Caco-2 (cell line): ENCODE data around the gene SP6. TPM values are rescaled to one million over a fixed set of nuclear protein-coding genes. Genes with fewer than 3 reads are reported as not detected.

Experiments
- BruUV-seq: library from RNA; stranded (reverse); fragments of 400-500 nt; replicated peaks from 2 replicates; lab custom pipeline; 2021; lab: Mats Ljungman, UMichigan
- CTCF ChIA-PET: fragments of 300-600 bp; sonication (Branson Sonifier 250); formaldehyde crosslinking; loops from one replicate; lab custom pipeline; 2022; ENCODE audit warnings: antibody characterized with exemption; lab: Charles Lee
- POLR2A ChIA-PET: fragments of 300-600 bp; sonication (Branson Sonifier 250); formaldehyde crosslinking; loops from one replicate; lab custom pipeline; 2022; ENCODE audit warnings: antibody characterized with exemption; lab: Charles Lee
- DNase-seq, 2 experiments: peaks; one replicate each; pipeline versions ENCODE4 v3.0.0 to v3.0.0-alpha.2; 2020 to 2022
- H3K27me3 ChIP-seq: replicated peaks from 2 replicates; pipeline ENCODE4 v1.6.0; 2011; ENCODE audit warnings: low read length; ENCODE audit not compliant: control insufficient read depth, insufficient read depth
- H3K36me3 ChIP-seq: 2 replicates; pipeline ENCODE4 v1.5.1; 2011; ENCODE audit warnings: low read length; ENCODE audit not compliant: control insufficient read depth, insufficient read depth
- H3K4me1 ChIP-seq: fragments of 250-450 bp; sonication (Bioruptor Pico); 2 replicates; pipeline ENCODE4 v1.5.1; 2020; ENCODE audit warnings: mild to moderate bottlenecking
- H3K4me3 ChIP-seq: 2 replicates; pipeline ENCODE4 v1.5.1; 2011; ENCODE audit warnings: low read depth, mild to moderate bottlenecking, control low read depth, low read length
- H3K9me3 ChIP-seq: fragments of 250-450 bp; sonication (Bioruptor Pico); 2 replicates; pipeline ENCODE4 v1.5.1; 2020; ENCODE audit warnings: mild to moderate bottlenecking, moderate library complexity
- H3K27ac Mint-ChIP-seq: one replicate; pipeline ENCODE4 v1.8.0; 2022; ENCODE audit warnings: mixed read lengths; ENCODE audit not compliant: unreplicated experiment
- H3K27me3 Mint-ChIP-seq: one replicate; pipeline ENCODE4 v1.8.0; 2022; ENCODE audit warnings: mixed read lengths; ENCODE audit not compliant: insufficient read depth, unreplicated experiment
- H3K36me3 Mint-ChIP-seq: one replicate; pipeline ENCODE4 v1.8.0; 2022; ENCODE audit warnings: mild to moderate bottlenecking, mixed read lengths; ENCODE audit not compliant: insufficient read depth, unreplicated experiment
- H3K4me1 Mint-ChIP-seq: one replicate; pipeline ENCODE4 v1.8.0; 2022; ENCODE audit warnings: low read depth, mixed read lengths; ENCODE audit not compliant: unreplicated experiment
- H3K4me3 Mint-ChIP-seq: one replicate; pipeline ENCODE4 v1.8.0; 2022; ENCODE audit warnings: mild to moderate bottlenecking, moderate library complexity, mixed read lengths; ENCODE audit not compliant: unreplicated experiment
- H3K9me3 Mint-ChIP-seq: one replicate; pipeline ENCODE4 v1.8.0; 2022; ENCODE audit warnings: mixed read lengths; ENCODE audit not compliant: unreplicated experiment
- intact Hi-C: fragments of 100-400 bp; cut with micrococcal nuclease; formaldehyde crosslinking; loops from one replicate; pipeline ENCODE4 v1.10.0; 2022; ENCODE audit not compliant: unreplicated experiment
- total RNA-seq: library from RNA; stranded (reverse); gene quantifications from 2 replicates; pipeline ENCODE4 v1.2.3, GENCODE V29; 2022
- TF ChIP-seq, protein P1 (sequence below), 2 experiments: fragments of 200-600 bp in 1 of 2; IDR thresholded peaks; 1 replicate in 1 of 2; 2 replicates in 1 of 2; pipeline versions ENCODE4 v1.5.1 to v1.8.0; 2011 to 2022; ENCODE audit warnings: antibody characterized with exemption in 1 of 2, control low read depth in 1 of 2, inconsistent platforms in 1 of 2, low read depth in 1 of 2, low read length in 1 of 2, mild to moderate bottlenecking in 1 of 2, moderate library complexity in 1 of 2; ENCODE audit not compliant: insufficient read depth in 1 of 2, severe bottlenecking in 1 of 2, unreplicated experiment in 1 of 2

SP6 gene
- total RNA-seq, 1 experiment from 2014 or later = 25.0 TPM

DNA sequence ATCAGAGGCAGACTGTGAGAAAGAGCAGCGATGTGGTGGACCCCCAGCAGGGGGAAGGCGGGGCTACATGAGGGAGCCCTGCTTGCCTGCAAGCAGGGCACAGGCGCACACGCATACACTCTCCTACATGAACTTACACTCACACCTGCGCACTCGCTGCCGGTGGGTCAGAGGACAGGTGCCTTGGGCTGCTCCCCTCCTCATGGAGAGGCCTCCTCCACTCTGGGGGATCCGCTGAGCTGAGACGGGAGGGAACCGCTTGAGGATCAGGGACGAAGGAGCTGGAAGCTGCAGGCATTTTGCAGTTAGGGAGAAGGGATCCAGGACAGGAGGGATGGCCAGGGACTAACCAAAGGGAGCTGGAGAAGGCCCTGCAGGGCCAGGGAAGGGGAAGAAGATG, 43.5 kb downstream of the SP6 start:
- Mint-ChIP-seq H3K27me3 (no peaks in the 10 kb centered on the region), H3K27ac (peak overlapping the region; percentile 93), H3K9me3 (no peaks in the 10 kb centered on the region), H3K4me1 (peaks cover 34% of the 10 kb centered on the region), H3K36me3 (peaks cover 36% of the 10 kb centered on the region), H3K4me3 (peak overlapping the region; percentile 22)
- Histone ChIP-seq H3K9me3 (no peaks in the 10 kb centered on the region), H3K36me3 (peaks cover 12% of the 10 kb centered on the region; the same call in 1 of the 2 replicates), H3K4me3 (no peak overlapping the region), H3K4me1 (peaks cover 36% of the 10 kb centered on the region), H3K27me3 (no peaks in the 10 kb centered on the region)
- intact Hi-C loops = no loop called here
- ChIA-PET POLR2A (no interaction called here), CTCF (no interaction called here)
- TF ChIP-seq, protein P1, sequence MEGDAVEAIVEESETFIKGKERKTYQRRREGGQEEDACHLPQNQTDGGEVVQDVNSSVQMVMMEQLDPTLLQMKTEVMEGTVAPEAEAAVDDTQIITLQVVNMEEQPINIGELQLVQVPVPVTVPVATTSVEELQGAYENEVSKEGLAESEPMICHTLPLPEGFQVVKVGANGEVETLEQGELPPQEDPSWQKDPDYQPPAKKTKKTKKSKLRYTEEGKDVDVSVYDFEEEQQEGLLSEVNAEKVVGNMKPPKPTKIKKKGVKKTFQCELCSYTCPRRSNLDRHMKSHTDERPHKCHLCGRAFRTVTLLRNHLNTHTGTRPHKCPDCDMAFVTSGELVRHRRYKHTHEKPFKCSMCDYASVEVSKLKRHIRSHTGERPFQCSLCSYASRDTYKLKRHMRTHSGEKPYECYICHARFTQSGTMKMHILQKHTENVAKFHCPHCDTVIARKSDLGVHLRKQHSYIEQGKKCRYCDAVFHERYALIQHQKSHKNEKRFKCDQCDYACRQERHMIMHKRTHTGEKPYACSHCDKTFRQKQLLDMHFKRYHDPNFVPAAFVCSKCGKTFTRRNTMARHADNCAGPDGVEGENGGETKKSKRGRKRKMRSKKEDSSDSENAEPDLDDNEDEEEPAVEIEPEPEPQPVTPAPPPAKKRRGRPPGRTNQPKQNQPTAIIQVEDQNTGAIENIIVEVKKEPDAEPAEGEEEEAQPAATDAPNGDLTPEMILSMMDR (IDR thresholded peaks at IDR 0.05; ENCODE audit: insufficient read depth in 1 of 2, low read depth in 1 of 2, low read length in 1 of 2, severe bottlenecking in 1 of 2, unreplicated experiment in 1 of 2) = no peak
- peak in 1 of 2 experiments; percentile 50 for DNase-seq
- no TSS peak for BruUV-seq

DNA sequence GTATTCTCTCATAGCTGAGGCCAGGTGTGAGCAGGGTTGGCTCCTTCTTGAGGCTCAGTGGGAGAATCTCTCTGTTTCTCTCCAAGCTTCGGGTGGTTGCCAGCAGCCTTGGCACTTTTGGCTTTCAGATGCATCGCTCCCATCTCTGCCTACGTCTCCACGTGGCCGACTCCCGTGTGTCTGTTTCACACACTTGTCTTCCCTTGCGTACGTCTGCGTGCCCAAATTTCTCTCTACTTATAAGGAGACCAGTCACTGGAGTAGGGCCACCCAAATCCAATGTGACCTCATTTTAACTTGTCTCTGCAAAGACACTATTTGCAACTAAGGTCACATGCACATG, 44.1 kb downstream of the SP6 start:
- CTCF ChIA-PET = no interaction called here
- POLR2A ChIA-PET = no interaction called here
- no peak overlapping the region for H3K27ac Mint-ChIP-seq

DNA sequence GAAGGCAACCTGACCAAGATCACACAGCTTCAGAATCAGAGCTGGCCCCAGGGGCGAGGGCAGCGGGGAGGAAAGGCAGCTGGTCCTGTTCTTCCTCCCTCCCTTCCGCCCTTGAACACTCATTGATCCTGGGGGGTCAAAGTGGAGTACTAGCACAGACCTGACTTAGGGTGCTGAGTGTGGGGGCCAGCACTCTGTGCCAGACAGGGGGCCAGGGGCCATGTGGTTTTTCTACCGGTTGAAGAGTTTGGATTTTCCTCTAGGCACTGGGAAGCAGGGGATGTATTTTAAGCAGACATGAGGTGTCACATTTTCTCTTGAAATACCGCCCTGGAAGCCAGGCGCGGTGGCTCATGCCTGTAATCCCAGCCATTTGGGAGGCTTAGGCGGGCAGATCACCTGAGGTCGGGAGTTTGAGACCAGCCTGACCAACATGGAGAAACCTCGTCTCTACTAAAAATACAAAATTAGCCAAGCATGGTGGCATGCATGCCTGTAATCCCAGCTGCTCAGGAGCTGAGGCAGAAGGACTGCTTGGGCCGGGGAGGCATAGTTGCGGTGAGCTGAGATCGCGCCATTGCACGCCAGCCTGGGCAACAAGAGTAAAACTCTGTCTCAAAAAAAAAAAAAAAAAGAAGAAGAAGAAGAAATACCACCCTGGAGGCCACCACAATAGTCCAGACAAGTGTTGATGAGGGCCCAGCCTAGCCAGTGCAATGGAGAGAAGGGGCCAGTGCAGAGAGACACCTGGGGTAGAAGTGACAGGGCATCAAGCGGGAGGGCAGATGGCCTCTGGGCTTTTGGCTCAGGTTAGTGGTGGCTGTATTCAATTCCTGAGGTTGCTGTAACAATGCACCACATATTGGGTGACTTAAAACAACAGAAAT, 44.7 kb downstream of the SP6 start:
- no peaks in the 10 kb centered on the region for H3K27me3 ChIP-seq
- Mint-ChIP-seq H3K9me3 (no peaks in the 10 kb centered on the region), H3K27ac (no peak overlapping the region), H3K27me3 (no peaks in the 10 kb centered on the region), H3K36me3 (peaks cover 36% of the 10 kb centered on the region), H3K4me1 (peaks cover 23% of the 10 kb centered on the region), H3K4me3 (no peak overlapping the region)
- H3K9me3 ChIP-seq = no peaks in the 10 kb centered on the region
- no TSS peak for BruUV-seq
- peaks cover 12% of the 10 kb centered on the region; the same call in 1 of the 2 replicates for H3K36me3 ChIP-seq
- TF ChIP-seq, protein P1 (IDR thresholded peaks at IDR 0.05; ENCODE audit: insufficient read depth in 1 of 2, low read depth in 1 of 2, low read length in 1 of 2, severe bottlenecking in 1 of 2, unreplicated experiment in 1 of 2) = no peak
- intact Hi-C loops = no loop called here
- no peak overlapping the region for H3K4me3 ChIP-seq
- DNase-seq = peak in 1 of 2 experiments; percentile 39
- CTCF ChIA-PET = interaction anchor here (0.6 kb wide), 1 partner anchor 37 kb away, joined by 4 read pairs; no protein-coding TSS in a partner anchor
- H3K4me1 ChIP-seq = peaks cover 30% of the 10 kb centered on the region
- POLR2A ChIA-PET = no interaction called here

More for the DNA sequence above, 44.1 kb downstream of the SP6 start:
- no TSS peak for BruUV-seq
- no peaks in the 10 kb centered on the region for H3K27me3 Mint-ChIP-seq
- peak in 1 of 2 experiments; percentile 36 for DNase-seq
- no peak overlapping the region for H3K4me3 ChIP-seq
- H3K27me3 ChIP-seq = no peaks in the 10 kb centered on the region
- no peaks in the 10 kb centered on the region for H3K9me3 Mint-ChIP-seq
- TF ChIP-seq, protein P1 (IDR thresholded peaks at IDR 0.05; ENCODE audit: insufficient read depth in 1 of 2, low read depth in 1 of 2, low read length in 1 of 2, severe bottlenecking in 1 of 2, unreplicated experiment in 1 of 2) = no peak
- H3K4me3 Mint-ChIP-seq = no peak overlapping the region
- peaks cover 36% of the 10 kb centered on the region for H3K4me1 ChIP-seq
- intact Hi-C loops = no loop called here
- H3K36me3 ChIP-seq = peaks cover 12% of the 10 kb centered on the region; the same call in 1 of the 2 replicates
- H3K36me3 Mint-ChIP-seq = peaks cover 36% of the 10 kb centered on the region
- peaks cover 29% of the 10 kb centered on the region for H3K4me1 Mint-ChIP-seq
- H3K9me3 ChIP-seq = no peaks in the 10 kb centered on the region
